Activated CD4-positive, alpha-beta T cell treated with anti-CD3 and anti-CD28 coated beads, Interleukin-2, amount 50 U/mL, for 48 hours (primary cell): ENCODE results near the gene CAMK2G.
"Not testable (repeated sequence)": the region's sequence is repeated elsewhere in the genome, so short reads cannot be mapped to it uniquely, and the experiment has no call there.

Source experiments
- DNase-seq, 2 experiments: peaks; one replicate each; pipeline ENCODE4 v3.0.0-alpha.2; 2020

Gene CAMK2G

GRCh38 chr10:73788864-73789658, 85.3 kb downstream of the CAMK2G start:
- DNase-seq, result no peak

GRCh38 chr10:73787031-73787800, 87.1 kb downstream of the CAMK2G start:
- not testable (repeated sequence) for DNase-seq

GRCh38 chr10:73786512-73786885, 87.9 kb downstream of the CAMK2G start:
- DNase-seq, result no peak

- DNase-seq, result peak; percentile 34 to 49
Observed at GRCh38 chr10:73785721-73786511, 88.4 kb downstream of the CAMK2G start.

- peak; percentile 79 to 85 for DNase-seq
Observed at GRCh38 chr10:73785211-73785720, 89.1 kb downstream of the CAMK2G start, which contains the start of gene ZSWIM8. Gene ZSWIM8, plus strand, starts transcription at chr10:73785606. Its CDS starts 273 bp downstream, at chr10:73785879.

- DNase-seq, result no peak
Observed at GRCh38 chr10:73782749-73783085, 91.6 kb downstream of the CAMK2G start.

- DNase-seq, result peak; percentile 94 to 95
Observed at GRCh38 chr10:73781879-73782748, 92.2 kb downstream of the CAMK2G start, which contains the start of gene CHCHD1. Gene CHCHD1, plus strand, starts transcription at chr10:73782048. Its CDS starts 28 bp downstream, at chr10:73782076.

GRCh38 chr10:73781548-73781878, 92.8 kb downstream of the CAMK2G start:
- no peak for DNase-seq

GRCh38 chr10:73780966-73781365, 93.4 kb downstream of the CAMK2G start:
- DNase-seq, result no peak

GRCh38 chr10:73780301-73780700, 94.1 kb downstream of the CAMK2G start:
- DNase-seq, result no peak

- no peak for DNase-seq
Observed at GRCh38 chr10:73779539-73780197, 94.7 kb downstream of the CAMK2G start.

- no peak for DNase-seq
Observed at GRCh38 chr10:73779018-73779417, 95.3 kb downstream of the CAMK2G start.

GRCh38 chr10:73774637-73775036, 99.7 kb downstream of the CAMK2G start:
- no peak for DNase-seq

- DNase-seq, result peak; percentile 35 to 48
Observed at GRCh38 chr10:73773152-73773879, 101.0 kb downstream of the CAMK2G start.

GRCh38 chr10:73772281-73773151, 101.8 kb downstream of the CAMK2G start:
- peak; percentile 83 to 85 for DNase-seq

GRCh38 chr10:73771722-73772280, 102.6 kb downstream of the CAMK2G start:
- no peak for DNase-seq

- no peak for DNase-seq
Observed at GRCh38 chr10:73769396-73769795, 105.0 kb downstream of the CAMK2G start.

GRCh38 chr10:73768881-73769280, 105.5 kb downstream of the CAMK2G start:
- DNase-seq, result peak; percentile 50 to 62

GRCh38 chr10:73765066-73765465, 109.3 kb downstream of the CAMK2G start:
- no peak for DNase-seq
